ENCODE data around the gene PLCB3. TPM values are rescaled to one million over a fixed set of nuclear protein-coding genes. Genes with fewer than 3 reads are reported as not detected.

The PLCB3 gene
- total and polyA plus RNA-seq, 2 of the 13 experiments (the other 11 are each of a cell fraction or from before 2014, with no cell fraction given) = 7.5 to 13.8 TPM

GRCh38 chr11:64268893-64269539, 17.7 kb downstream of the PLCB3 start (continued):
- peak; percentile 51; the same call in 1 of the 2 replicates for TF ChIP-seq MAZ (IDR thresholded peaks at IDR 0.05; ENCODE audit: borderline replicate concordance, low read depth, low read length)
- TF ChIP-seq MAZ (CRISPR knock-in tag; IDR thresholded peaks at IDR 0.05; ENCODE audit: low read depth) = no peak; the same call in 1 of the 2 replicates
- no peak for TF ChIP-seq HMGXB3 (CRISPR knock-in tag; IDR thresholded peaks at IDR 0.05; ENCODE audit: borderline replicate concordance)
- no peak for TF ChIP-seq CCAR2 (optimal IDR thresholded peaks at IDR 0.05; ENCODE audit: low read depth, low read length)
- no peak for TF ChIP-seq ZNF136 (CRISPR knock-in tag; IDR thresholded peaks at IDR 0.05; ENCODE audit: low read depth)
- no peak for TF ChIP-seq LBX2 (CRISPR knock-in tag; IDR thresholded peaks at IDR 0.05; ENCODE audit: borderline replicate concordance)
- no peak for TF ChIP-seq ZNF124 (CRISPR knock-in tag; IDR thresholded peaks at IDR 0.05)
- no peak for TF ChIP-seq ZNF557 (CRISPR knock-in tag; IDR thresholded peaks at IDR 0.05)
- peak; percentile 95 for TF ChIP-seq ZMYM3 (CRISPR knock-in tag; IDR thresholded peaks at IDR 0.05)
- TF ChIP-seq ZNF598 (CRISPR knock-in tag; IDR thresholded peaks at IDR 0.05; ENCODE audit: borderline replicate concordance) = no peak
- 0 out of 2 replicates have a peak, but pooled peaks have one; percentile 70 for TF ChIP-seq ZNF768 (CRISPR knock-in tag; IDR thresholded peaks at IDR 0.05)
- TF ChIP-seq NR2F6 (IDR thresholded peaks at IDR 0.05) = peak; percentile 30; the same call in 1 of the 2 replicates
- TF ChIP-seq NR2F6 (CRISPR knock-in tag; IDR thresholded peaks at IDR 0.05) = peak; percentile 23; the same call in 1 of the 2 replicates
- TF ChIP-seq GLI4 (CRISPR knock-in tag; IDR thresholded peaks at IDR 0.05; ENCODE audit: borderline replicate concordance) = no peak
- TF ChIP-seq CBX1 (IDR thresholded peaks at IDR 0.05; ENCODE audit: low read depth) = no peak
- TF ChIP-seq KDM5A (IDR thresholded peaks at IDR 0.05; ENCODE audit: borderline replicate concordance, low read length) = no peak; the same call in 1 of the 2 replicates
- TF ChIP-seq BRCA1 (CRISPR knock-in tag; IDR thresholded peaks at IDR 0.05) = no peak
- no peak for TF ChIP-seq HBP1 (CRISPR knock-in tag; IDR thresholded peaks at IDR 0.05; ENCODE audit: low read depth)
- no peak for TF ChIP-seq EZH2 (conservative IDR thresholded peaks at IDR 0.05; ENCODE audit: low read depth, low read length)
- no peak for TF ChIP-seq CTCF (CRISPR knock-in tag; IDR thresholded peaks at IDR 0.05)
- TF ChIP-seq SPEN (CRISPR knock-in tag; IDR thresholded peaks at IDR 0.05; ENCODE audit: low read depth) = no peak
- peak; percentile 55; the same call in 1 of the 2 replicates for TF ChIP-seq ZNF607 (CRISPR knock-in tag; IDR thresholded peaks at IDR 0.05; ENCODE audit: borderline replicate concordance)
- TF ChIP-seq TBX3 (IDR thresholded peaks at IDR 0.05; ENCODE audit: borderline replicate concordance) = no peak
- no peak for TF ChIP-seq REL (CRISPR knock-in tag; conservative IDR thresholded peaks at IDR 0.05)
